HepG2 (cell line): ENCODE results near the gene NME4. TPM values are rescaled to one million over a fixed set of nuclear protein-coding genes. Genes with fewer than 3 reads are reported as not detected.

ENCODE experiments used
- BORCS8-MEF2B ChIP-seq: sonication (generic); formaldehyde crosslinking; IDR thresholded peaks from 2 replicates; pipeline ENCODE4 v1.8.0; 2022; ENCODE audit warnings: mild to moderate bottlenecking, missing genetic modification reagents
- CBX5 ChIP-seq: sonication (generic); formaldehyde crosslinking; IDR thresholded peaks from 2 replicates; pipeline ENCODE4 v1.4.0; 2020; ENCODE audit warnings: missing genetic modification reagents, borderline replicate concordance
- CEBPG ChIP-seq: IDR thresholded peaks from 2 replicates; pipeline ENCODE4 v1.6.1; 2016
- EED ChIP-seq: sonication (generic); formaldehyde crosslinking; IDR thresholded peaks from 2 replicates; pipeline ENCODE4 v1.5.0; 2020; ENCODE audit warnings: mild to moderate bottlenecking, missing genetic modification reagents
- ETS1 ChIP-seq: sonication (generic); formaldehyde crosslinking; IDR thresholded peaks from 2 replicates; pipeline ENCODE4 v1.4.0; 2020; ENCODE audit warnings: missing genetic modification reagents
- FOSL2 ChIP-seq: sonication (generic); formaldehyde crosslinking; IDR thresholded peaks from 2 replicates; pipeline ENCODE4 v1.4.0; 2020; ENCODE audit warnings: missing genetic modification reagents
- GLMP ChIP-seq: sonication (generic); formaldehyde crosslinking; IDR thresholded peaks from 2 replicates; pipeline ENCODE4 v1.9.0; 2021; ENCODE audit warnings: missing genetic modification reagents, mild to moderate bottlenecking, borderline replicate concordance
- HMG20B ChIP-seq: conservative IDR thresholded peaks from 2 replicates; pipeline ENCODE4 v1.6.1; 2016; ENCODE audit warnings: missing genetic modification reagents, missing compliant biosample characterization
- KDM4B ChIP-seq: sonication (generic); formaldehyde crosslinking; IDR thresholded peaks from 2 replicates; pipeline ENCODE4 v1.4.0; 2020; ENCODE audit warnings: missing genetic modification reagents
- KDM6A ChIP-seq: IDR thresholded peaks from 2 replicates; pipeline ENCODE4 v1.6.1; 2016; ENCODE audit warnings: low read depth
- ONECUT2 ChIP-seq: sonication (generic); formaldehyde crosslinking; IDR thresholded peaks from 2 replicates; pipeline ENCODE4 v1.4.0; 2020; ENCODE audit warnings: missing genetic modification reagents
- PBX3 ChIP-seq: sonication (generic); formaldehyde crosslinking; IDR thresholded peaks from 2 replicates; pipeline ENCODE4 v1.8.1; 2023; ENCODE audit warnings: missing genetic modification reagents, inconsistent platforms, borderline replicate concordance
- PITX1 ChIP-seq: sonication (generic); formaldehyde crosslinking; IDR thresholded peaks from 2 replicates; pipeline ENCODE4 v1.5.1; 2020; ENCODE audit warnings: mild to moderate bottlenecking, missing genetic modification reagents
- RAD21 ChIP-seq: fragments of 450-650 bp; formaldehyde crosslinking; IDR thresholded peaks from 2 replicates; pipeline ENCODE4 v1.5.0; 2020; ENCODE audit warnings: mild to moderate bottlenecking
- SKI ChIP-seq: fragments of 450-650 bp; IDR thresholded peaks from one replicate; pipeline ENCODE4 v1.6.1; 2018; ENCODE audit warnings: mild to moderate bottlenecking; ENCODE audit not compliant: partially characterized antibody
- SRF ChIP-seq: IDR thresholded peaks from 2 replicates; pipeline ENCODE4 v1.6.1; 2011; ENCODE audit warnings: mild to moderate bottlenecking, low read depth, low read length, moderate library complexity
- TEAD2 ChIP-seq: sonication (generic); formaldehyde crosslinking; IDR thresholded peaks from 2 replicates; pipeline ENCODE4 v1.9.0; 2021; ENCODE audit warnings: missing genetic modification reagents
- ZNF256 ChIP-seq: sonication (generic); formaldehyde crosslinking; conservative IDR thresholded peaks from 2 replicates; pipeline ENCODE4 v1.4.0; 2020; ENCODE audit warnings: missing genetic modification reagents
- ZNF678 ChIP-seq: sonication (generic); formaldehyde crosslinking; IDR thresholded peaks from 2 replicates; pipeline ENCODE4 v1.4.0; 2020; ENCODE audit warnings: mild to moderate bottlenecking, missing genetic modification reagents
- ZNF747 ChIP-seq: sonication (generic); formaldehyde crosslinking; IDR thresholded peaks from 2 replicates; pipeline ENCODE4 v1.8.1; 2023; ENCODE audit warnings: missing genetic modification reagents, mild to moderate bottlenecking, borderline replicate concordance
- ZNF749 ChIP-seq: sonication (generic); formaldehyde crosslinking; IDR thresholded peaks from 2 replicates; pipeline ENCODE4 v1.8.0; 2022; ENCODE audit warnings: mild to moderate bottlenecking, missing genetic modification reagents, moderate library complexity, borderline replicate concordance
- polyA plus RNA-seq, 8 experiments: library from polyadenylated mRNA; depleted of rRNA in 3 of 8; stranded (reverse) in 7 of 8; unstranded in 1 of 8; fragments of >200 nt; fragmentation: Illumina TruSeq in 4 of 8; extraction: Trizol in 4 of 8; gene quantifications; 2 replicates each; pipeline versions ENCODE4 v1.2.1 to v1.2.3, GENCODE V29; 2011 to 2016; ENCODE audit warnings: low read depth in 4 of 8, missing spikeins in 1 of 8, mixed read lengths in 1 of 8; ENCODE audit not compliant: insufficient read depth in 1 of 8
- total RNA-seq, 5 experiments: library from RNA; depleted of rRNA; stranded (reverse); fragments of >200 nt; fragmentation: Illumina TruSeq; extraction: Trizol; gene quantifications; 2 replicates each; pipeline ENCODE4 v1.2.3, GENCODE V29; 2016; ENCODE audit warnings: low read depth in 1 of 5
- TF ChIP-seq, protein P1 (sequence below): sonication (generic); formaldehyde crosslinking; conservative IDR thresholded peaks from 2 replicates; pipeline ENCODE4 v1.4.0; 2020; ENCODE audit warnings: mild to moderate bottlenecking, missing genetic modification reagents, moderate library complexity
- TF ChIP-seq, protein P2 (sequence below): sonication (generic); formaldehyde crosslinking; IDR thresholded peaks from 2 replicates; pipeline ENCODE4 v1.5.0; 2020; ENCODE audit warnings: missing genetic modification reagents

Gene NME4
- total and polyA plus RNA-seq, 2 of the 13 experiments (the other 11 are each of a cell fraction or from before 2014, with no cell fraction given): 121 to 263 TPM

DNA sequence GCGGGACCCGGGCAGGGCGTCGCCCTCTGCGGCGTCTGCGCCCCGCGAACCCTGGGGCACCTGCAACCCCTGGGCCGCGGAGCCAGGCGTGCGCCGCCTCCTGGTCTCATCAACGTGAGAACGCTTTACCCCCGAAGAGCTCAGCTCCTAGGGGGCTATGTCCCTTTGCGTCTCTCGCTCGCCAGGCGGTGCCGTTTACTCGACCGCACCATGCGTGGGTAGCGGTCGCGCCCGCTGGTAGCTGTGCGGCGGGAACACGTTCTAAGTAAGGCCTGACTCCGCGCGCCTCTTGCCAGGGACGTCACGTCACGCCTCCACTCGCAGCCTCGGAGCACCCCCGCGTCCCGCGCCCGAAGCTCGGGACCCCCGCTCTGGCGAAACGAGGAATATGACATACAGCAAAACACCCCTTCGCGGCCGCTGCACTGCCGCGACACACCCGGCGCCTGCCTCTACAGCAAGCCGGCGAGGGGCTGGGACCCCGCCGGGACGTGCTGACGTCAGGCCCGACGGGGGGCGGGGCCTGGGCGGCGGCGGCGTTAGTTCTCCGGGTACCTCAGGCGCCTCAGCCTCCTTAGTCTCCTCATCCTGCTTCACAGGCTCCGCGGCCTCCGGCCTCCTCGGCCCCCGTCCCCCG, 28.2 kb downstream of the NME4 start, which contains the start of gene RAB11FIP3 (continued):
- no peak for TF ChIP-seq SRF
- TF ChIP-seq ZNF749: no peak; the same call in 1 of the 2 replicates
- 0 out of 2 replicates have a peak, but pooled peaks have one; percentile 49 for TF ChIP-seq ETS1
- TF ChIP-seq, protein P1, sequence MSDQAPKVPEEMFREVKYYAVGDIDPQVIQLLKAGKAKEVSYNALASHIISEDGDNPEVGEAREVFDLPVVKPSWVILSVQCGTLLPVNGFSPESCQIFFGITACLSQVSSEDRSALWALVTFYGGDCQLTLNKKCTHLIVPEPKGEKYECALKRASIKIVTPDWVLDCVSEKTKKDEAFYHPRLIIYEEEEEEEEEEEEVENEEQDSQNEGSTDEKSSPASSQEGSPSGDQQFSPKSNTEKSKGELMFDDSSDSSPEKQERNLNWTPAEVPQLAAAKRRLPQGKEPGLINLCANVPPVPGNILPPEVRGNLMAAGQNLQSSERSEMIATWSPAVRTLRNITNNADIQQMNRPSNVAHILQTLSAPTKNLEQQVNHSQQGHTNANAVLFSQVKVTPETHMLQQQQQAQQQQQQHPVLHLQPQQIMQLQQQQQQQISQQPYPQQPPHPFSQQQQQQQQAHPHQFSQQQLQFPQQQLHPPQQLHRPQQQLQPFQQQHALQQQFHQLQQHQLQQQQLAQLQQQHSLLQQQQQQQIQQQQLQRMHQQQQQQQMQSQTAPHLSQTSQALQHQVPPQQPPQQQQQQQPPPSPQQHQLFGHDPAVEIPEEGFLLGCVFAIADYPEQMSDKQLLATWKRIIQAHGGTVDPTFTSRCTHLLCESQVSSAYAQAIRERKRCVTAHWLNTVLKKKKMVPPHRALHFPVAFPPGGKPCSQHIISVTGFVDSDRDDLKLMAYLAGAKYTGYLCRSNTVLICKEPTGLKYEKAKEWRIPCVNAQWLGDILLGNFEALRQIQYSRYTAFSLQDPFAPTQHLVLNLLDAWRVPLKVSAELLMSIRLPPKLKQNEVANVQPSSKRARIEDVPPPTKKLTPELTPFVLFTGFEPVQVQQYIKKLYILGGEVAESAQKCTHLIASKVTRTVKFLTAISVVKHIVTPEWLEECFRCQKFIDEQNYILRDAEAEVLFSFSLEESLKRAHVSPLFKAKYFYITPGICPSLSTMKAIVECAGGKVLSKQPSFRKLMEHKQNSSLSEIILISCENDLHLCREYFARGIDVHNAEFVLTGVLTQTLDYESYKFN (CRISPR knock-in tag): 0 out of 2 replicates have a peak, but pooled peaks have one; percentile 27
- 0 out of 2 replicates have a peak, but pooled peaks have one; percentile 50 for TF ChIP-seq CBX5
- no peak for TF ChIP-seq ZNF678
- TF ChIP-seq ZNF256 (CRISPR knock-in tag): peak; percentile 80; the same call in 1 of the 2 replicates
- peak; percentile 20 for TF ChIP-seq FOSL2
- TF ChIP-seq, protein P2, sequence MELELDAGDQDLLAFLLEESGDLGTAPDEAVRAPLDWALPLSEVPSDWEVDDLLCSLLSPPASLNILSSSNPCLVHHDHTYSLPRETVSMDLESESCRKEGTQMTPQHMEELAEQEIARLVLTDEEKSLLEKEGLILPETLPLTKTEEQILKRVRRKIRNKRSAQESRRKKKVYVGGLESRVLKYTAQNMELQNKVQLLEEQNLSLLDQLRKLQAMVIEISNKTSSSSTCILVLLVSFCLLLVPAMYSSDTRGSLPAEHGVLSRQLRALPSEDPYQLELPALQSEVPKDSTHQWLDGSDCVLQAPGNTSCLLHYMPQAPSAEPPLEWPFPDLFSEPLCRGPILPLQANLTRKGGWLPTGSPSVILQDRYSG (CRISPR knock-in tag): peak; percentile 51; the same call in 1 of the 2 replicates
- TF ChIP-seq BORCS8-MEF2B (CRISPR knock-in tag): peak; percentile 76; the same call in 1 of the 2 replicates
- 0 out of 2 replicates have a peak, but pooled peaks have one; percentile 63 for TF ChIP-seq PBX3 (CRISPR knock-in tag)
- no peak for TF ChIP-seq PITX1 (CRISPR knock-in tag)
- 0 out of 2 replicates have a peak, but pooled peaks have one; percentile 19 for TF ChIP-seq KDM4B
- TF ChIP-seq CEBPG: no peak
- TF ChIP-seq ZNF747 (CRISPR knock-in tag): peak; percentile 74; the same call in 1 of the 2 replicates
- no peak for TF ChIP-seq GLMP (CRISPR knock-in tag)
- TF ChIP-seq SKI: peak; percentile 47
- peak; percentile 52; the same call in 1 of the 2 replicates for TF ChIP-seq TEAD2
- TF ChIP-seq RAD21 (CRISPR knock-in tag): peak; percentile 35; the same call in 1 of the 2 replicates
- TF ChIP-seq EED (CRISPR knock-in tag): peak; percentile 75
- no peak for TF ChIP-seq KDM6A (CRISPR knock-in tag)
- no peak for TF ChIP-seq ONECUT2 (CRISPR knock-in tag)
- TF ChIP-seq HMG20B (CRISPR knock-in tag): no peak
